Measurements from ENCODE around the gene ACACA.

ACACA gene

GRCh38 chr17:37295888-37296287 is 110.7 kb downstream of the ACACA start:
- no peaks in the 10 kb centered on the region for H3K9me2 ChIP-seq (replicated peaks; ENCODE audit: low read depth, low read length)
- H3K9ac ChIP-seq (ENCODE audit: low read depth, low read length, poor library complexity, severe bottlenecking) = no peak overlapping the region
- H3F3A ChIP-seq (ENCODE audit: low read depth) = peaks cover 4% of the 10 kb centered on the region; the same call in 1 of the 2 replicates
- TF ChIP-seq, protein P1, sequence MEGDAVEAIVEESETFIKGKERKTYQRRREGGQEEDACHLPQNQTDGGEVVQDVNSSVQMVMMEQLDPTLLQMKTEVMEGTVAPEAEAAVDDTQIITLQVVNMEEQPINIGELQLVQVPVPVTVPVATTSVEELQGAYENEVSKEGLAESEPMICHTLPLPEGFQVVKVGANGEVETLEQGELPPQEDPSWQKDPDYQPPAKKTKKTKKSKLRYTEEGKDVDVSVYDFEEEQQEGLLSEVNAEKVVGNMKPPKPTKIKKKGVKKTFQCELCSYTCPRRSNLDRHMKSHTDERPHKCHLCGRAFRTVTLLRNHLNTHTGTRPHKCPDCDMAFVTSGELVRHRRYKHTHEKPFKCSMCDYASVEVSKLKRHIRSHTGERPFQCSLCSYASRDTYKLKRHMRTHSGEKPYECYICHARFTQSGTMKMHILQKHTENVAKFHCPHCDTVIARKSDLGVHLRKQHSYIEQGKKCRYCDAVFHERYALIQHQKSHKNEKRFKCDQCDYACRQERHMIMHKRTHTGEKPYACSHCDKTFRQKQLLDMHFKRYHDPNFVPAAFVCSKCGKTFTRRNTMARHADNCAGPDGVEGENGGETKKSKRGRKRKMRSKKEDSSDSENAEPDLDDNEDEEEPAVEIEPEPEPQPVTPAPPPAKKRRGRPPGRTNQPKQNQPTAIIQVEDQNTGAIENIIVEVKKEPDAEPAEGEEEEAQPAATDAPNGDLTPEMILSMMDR (conservative IDR thresholded peaks at IDR 0.05; ENCODE audit: low read length) = no peak
- no peak for TF ChIP-seq EZH2phosphoT487 (IDR thresholded peaks at IDR 0.05; ENCODE audit: borderline replicate concordance)
- no peak overlapping the region for H2AFZ ChIP-seq (ENCODE audit: low read length)
- H3K79me2 ChIP-seq (ENCODE audit: insufficient read depth, low read length) = peaks cover 9% of the 10 kb centered on the region
- peaks cover 8% of the 10 kb centered on the region for H4K20me1 ChIP-seq (ENCODE audit: insufficient read depth, low read length, poor library complexity, severe bottlenecking)
- peaks cover 11% of the 10 kb centered on the region for H3K4me1 ChIP-seq (ENCODE audit: insufficient read depth, low read length, poor library complexity, severe bottlenecking)
- H3K36me3 ChIP-seq (ENCODE audit: insufficient read depth, low read length) = no peaks in the 10 kb centered on the region
- no peak overlapping the region for H3K4me2 ChIP-seq (ENCODE audit: low read depth, low read length, poor library complexity, severe bottlenecking)
- H3K27me3 ChIP-seq (ENCODE audit: insufficient read depth, low read length, poor library complexity, severe bottlenecking) = no peaks in the 10 kb centered on the region
- H3K4me3 ChIP-seq (ENCODE audit: low read length, poor library complexity, severe bottlenecking) = no peak overlapping the region
- no peaks in the 10 kb centered on the region for H3K9me3 ChIP-seq (ENCODE audit: insufficient read depth, low read depth, low read length)

DNA sequence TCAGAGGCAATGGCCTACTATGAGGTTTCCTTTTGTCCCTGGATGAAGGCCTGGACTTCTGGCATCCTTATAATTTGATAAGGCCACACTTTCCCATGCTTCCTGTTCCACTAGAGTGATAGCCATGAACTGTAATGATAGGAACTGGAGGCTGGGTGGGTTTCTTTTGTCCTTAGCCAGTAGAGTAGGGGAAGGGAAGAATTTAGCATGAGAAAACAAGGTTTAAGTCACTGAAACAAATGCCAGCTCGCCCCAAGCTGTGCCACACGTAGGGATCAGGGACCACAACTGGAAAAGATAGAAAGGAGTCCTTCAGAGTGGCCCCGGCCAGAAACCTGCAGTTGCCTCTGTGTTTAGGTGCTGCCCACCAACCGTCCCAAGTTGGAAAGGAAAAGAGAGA is 111.7 kb downstream of the ACACA start:
- Histone ChIP-seq H2AFZ (ENCODE audit: low read length) (no peak overlapping the region), H3K4me1 (ENCODE audit: insufficient read depth, low read length, poor library complexity, severe bottlenecking) (peaks cover 11% of the 10 kb centered on the region), H4K20me1 (ENCODE audit: insufficient read depth, low read length, poor library complexity, severe bottlenecking) (peaks cover 8% of the 10 kb centered on the region), H3K4me3 (ENCODE audit: low read length, poor library complexity, severe bottlenecking) (no peak overlapping the region), H3K4me2 (ENCODE audit: low read depth, low read length, poor library complexity, severe bottlenecking) (no peak overlapping the region), H3K9me2 (replicated peaks; ENCODE audit: low read depth, low read length) (no peaks in the 10 kb centered on the region), H3F3A (ENCODE audit: low read depth) (peaks cover 4% of the 10 kb centered on the region; the same call in 1 of the 2 replicates), H3K27me3 (ENCODE audit: insufficient read depth, low read length, poor library complexity, severe bottlenecking) (no peaks in the 10 kb centered on the region), H3K9ac (ENCODE audit: low read depth, low read length, poor library complexity, severe bottlenecking) (no peak overlapping the region), H3K79me2 (ENCODE audit: insufficient read depth, low read length) (peaks cover 9% of the 10 kb centered on the region), H3K9me3 (ENCODE audit: insufficient read depth, low read depth, low read length) (no peaks in the 10 kb centered on the region), H3K36me3 (ENCODE audit: insufficient read depth, low read length) (no peaks in the 10 kb centered on the region)
- no peak for TF ChIP-seq EZH2phosphoT487 (IDR thresholded peaks at IDR 0.05; ENCODE audit: borderline replicate concordance)
- TF ChIP-seq, protein P1 (conservative IDR thresholded peaks at IDR 0.05; ENCODE audit: low read length) = no peak

DNA sequence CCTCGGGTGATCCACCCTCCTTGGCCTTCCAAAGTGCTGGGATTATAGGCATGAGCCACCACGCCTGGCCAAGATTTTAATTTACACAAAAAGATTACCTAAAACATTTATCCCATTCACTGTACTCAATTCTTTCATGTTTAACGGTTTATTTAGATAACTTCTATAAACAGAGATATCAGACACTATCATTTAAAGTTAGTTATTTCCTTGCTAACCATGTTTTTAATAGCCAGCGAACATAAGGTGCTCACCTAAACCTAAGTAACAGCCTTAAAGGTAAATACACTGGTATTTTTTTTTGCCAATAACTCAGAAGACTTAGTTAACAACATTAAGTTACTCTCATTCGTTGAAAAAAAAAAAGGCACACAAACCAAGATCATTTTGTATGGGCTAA is 112.9 kb downstream of the ACACA start:
- Histone ChIP-seq H3K4me1 (ENCODE audit: insufficient read depth, low read length, poor library complexity, severe bottlenecking) (peaks cover 9% of the 10 kb centered on the region), H3K79me2 (ENCODE audit: insufficient read depth, low read length) (peaks cover 9% of the 10 kb centered on the region), H3K9me3 (ENCODE audit: insufficient read depth, low read depth, low read length) (no peaks in the 10 kb centered on the region)

More for the DNA sequence above, 112.9 kb downstream of the ACACA start:
- Histone ChIP-seq H3K4me2 (ENCODE audit: low read depth, low read length, poor library complexity, severe bottlenecking) (no peak overlapping the region), H2AFZ (ENCODE audit: low read length) (no peak overlapping the region), H3K9ac (ENCODE audit: low read depth, low read length, poor library complexity, severe bottlenecking) (no peak overlapping the region), H3K9me2 (replicated peaks; ENCODE audit: low read depth, low read length) (no peaks in the 10 kb centered on the region), H3F3A (ENCODE audit: low read depth) (peaks cover 2% of the 10 kb centered on the region; the same call in 1 of the 2 replicates), H4K20me1 (ENCODE audit: insufficient read depth, low read length, poor library complexity, severe bottlenecking) (peaks cover 5% of the 10 kb centered on the region), H3K36me3 (ENCODE audit: insufficient read depth, low read length) (no peaks in the 10 kb centered on the region), H3K4me3 (ENCODE audit: low read length, poor library complexity, severe bottlenecking) (no peak overlapping the region), H3K27me3 (ENCODE audit: insufficient read depth, low read length, poor library complexity, severe bottlenecking) (no peaks in the 10 kb centered on the region)
- TF ChIP-seq, protein P1 (conservative IDR thresholded peaks at IDR 0.05; ENCODE audit: low read length) = no peak
- no peak for TF ChIP-seq EZH2phosphoT487 (IDR thresholded peaks at IDR 0.05; ENCODE audit: borderline replicate concordance)

Data from Loucy (cell line).